H1 (cell line): ENCODE data around the gene ARID1B. TPM values are rescaled to one million over a fixed set of nuclear protein-coding genes. Genes with fewer than 3 reads are reported as not detected.

Source experiments
- BRCA1 ChIP-seq: IDR thresholded peaks from 2 replicates; pipeline ENCODE4 v1.6.1; 2012; ENCODE audit warnings: low read depth, low read length, improper control_type of control experiment
- CHD1 ChIP-seq: IDR thresholded peaks from 2 replicates; pipeline ENCODE4 v1.6.1; 2012; ENCODE audit warnings: low read depth, low read length, improper control_type of control experiment
- CREB1 ChIP-seq: IDR thresholded peaks from 2 replicates; pipeline ENCODE4 v1.6.1; 2012; ENCODE audit warnings: inconsistent platforms
- MAFK ChIP-seq: IDR thresholded peaks from 2 replicates; pipeline ENCODE4 v1.6.1; 2012; ENCODE audit warnings: low read depth, mild to moderate bottlenecking, improper control_type of control experiment, low read length
- NRF1 ChIP-seq: IDR thresholded peaks from 2 replicates; pipeline ENCODE4 v1.6.1; 2011; ENCODE audit warnings: mild to moderate bottlenecking, low read depth, low read length, improper control_type of control experiment
- POLR2A ChIP-seq, 2 experiments: IDR thresholded peaks; 1 replicate in 1 of 2; 2 replicates in 1 of 2; pipeline ENCODE4 v1.6.1; 2011; ENCODE audit warnings: low read depth in 2 of 2, low read length in 2 of 2, mild to moderate bottlenecking in 2 of 2; ENCODE audit errors: control extremely low read depth in 1 of 2
- SIRT6 ChIP-seq: IDR thresholded peaks from one replicate; pipeline ENCODE4 v1.7.1; 2012; ENCODE audit warnings: low read length, inconsistent platforms
- SRF ChIP-seq: IDR thresholded peaks from 2 replicates; pipeline ENCODE4 v1.6.1; 2011; ENCODE audit warnings: mild to moderate bottlenecking, low read depth, low read length, moderate library complexity
- SUZ12 ChIP-seq: fragments of 200-600 bp; sonication (generic); IDR thresholded peaks from 2 replicates; pipeline ENCODE4 v1.6.1; 2012; ENCODE audit warnings: mild to moderate bottlenecking, inconsistent platforms, low read length, moderate library complexity, mixed read lengths
- polyA plus RNA-seq, 7 experiments: library from polyadenylated mRNA; depleted of rRNA in 3 of 7; stranded (reverse) in 5 of 7; unstranded in 2 of 7; fragments of >200 nt in 5 of 7; fragments of 200-250 nt in 2 of 7; gene quantifications; 1 replicate in 5 of 7; 2 replicates in 1 of 7; 4 replicates in 1 of 7; pipeline versions ENCODE4 v1.2.1 to v1.2.3, GENCODE V29; 2011 to 2013; ENCODE audit warnings: missing spikeins in 2 of 7, mixed read lengths in 2 of 7
- total RNA-seq: library from RNA; stranded (reverse); fragmentation: NEBNext Ultra II Directional; extraction: Animal tissue kit (Norgen Biotek cat#: 25700); gene quantifications from 2 replicates; pipeline ENCODE4 v1.2.1, GENCODE V29; 2021
- TF ChIP-seq, protein P1 (sequence below): fragments of 300-600 bp; sonication (generic); IDR thresholded peaks from 2 replicates; pipeline ENCODE4 v1.7.1; 2012; ENCODE audit warnings: low read length, moderate library complexity, mild to moderate bottlenecking, inconsistent platforms; ENCODE audit not compliant: insufficient replicate concordance
- TF ChIP-seq, protein P2 (sequence below): IDR thresholded peaks from 2 replicates; pipeline ENCODE4 v1.6.1; 2011; ENCODE audit warnings: low read depth, mild to moderate bottlenecking, low read length; ENCODE audit not compliant: insufficient read depth

Gene ARID1B
- total and polyA plus RNA-seq, 2 of the 8 experiments (the other 6 are each of a cell fraction or from before 2014, with no cell fraction given) = 24.3 to 70.3 TPM

DNA sequence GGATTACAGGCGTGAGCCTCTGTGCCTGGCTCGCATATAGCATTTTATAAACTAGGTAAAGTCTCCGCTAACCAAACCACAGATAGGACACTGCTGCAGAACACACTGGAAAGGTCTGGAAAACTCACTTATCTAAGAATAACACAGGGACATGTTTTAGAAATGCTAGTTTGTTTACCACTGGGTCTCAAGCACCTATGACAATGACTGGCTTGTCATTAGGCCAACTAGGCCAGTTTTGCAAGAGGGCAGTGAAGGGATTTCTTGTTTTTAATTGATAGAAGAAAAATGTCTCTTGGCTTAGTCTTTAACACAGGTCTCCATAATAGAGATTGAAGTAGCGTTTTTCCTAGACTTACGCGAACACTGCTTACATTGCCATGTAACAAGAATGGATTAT lies 344.7 kb downstream of the ARID1B start (continued):
- TF ChIP-seq, protein P1, sequence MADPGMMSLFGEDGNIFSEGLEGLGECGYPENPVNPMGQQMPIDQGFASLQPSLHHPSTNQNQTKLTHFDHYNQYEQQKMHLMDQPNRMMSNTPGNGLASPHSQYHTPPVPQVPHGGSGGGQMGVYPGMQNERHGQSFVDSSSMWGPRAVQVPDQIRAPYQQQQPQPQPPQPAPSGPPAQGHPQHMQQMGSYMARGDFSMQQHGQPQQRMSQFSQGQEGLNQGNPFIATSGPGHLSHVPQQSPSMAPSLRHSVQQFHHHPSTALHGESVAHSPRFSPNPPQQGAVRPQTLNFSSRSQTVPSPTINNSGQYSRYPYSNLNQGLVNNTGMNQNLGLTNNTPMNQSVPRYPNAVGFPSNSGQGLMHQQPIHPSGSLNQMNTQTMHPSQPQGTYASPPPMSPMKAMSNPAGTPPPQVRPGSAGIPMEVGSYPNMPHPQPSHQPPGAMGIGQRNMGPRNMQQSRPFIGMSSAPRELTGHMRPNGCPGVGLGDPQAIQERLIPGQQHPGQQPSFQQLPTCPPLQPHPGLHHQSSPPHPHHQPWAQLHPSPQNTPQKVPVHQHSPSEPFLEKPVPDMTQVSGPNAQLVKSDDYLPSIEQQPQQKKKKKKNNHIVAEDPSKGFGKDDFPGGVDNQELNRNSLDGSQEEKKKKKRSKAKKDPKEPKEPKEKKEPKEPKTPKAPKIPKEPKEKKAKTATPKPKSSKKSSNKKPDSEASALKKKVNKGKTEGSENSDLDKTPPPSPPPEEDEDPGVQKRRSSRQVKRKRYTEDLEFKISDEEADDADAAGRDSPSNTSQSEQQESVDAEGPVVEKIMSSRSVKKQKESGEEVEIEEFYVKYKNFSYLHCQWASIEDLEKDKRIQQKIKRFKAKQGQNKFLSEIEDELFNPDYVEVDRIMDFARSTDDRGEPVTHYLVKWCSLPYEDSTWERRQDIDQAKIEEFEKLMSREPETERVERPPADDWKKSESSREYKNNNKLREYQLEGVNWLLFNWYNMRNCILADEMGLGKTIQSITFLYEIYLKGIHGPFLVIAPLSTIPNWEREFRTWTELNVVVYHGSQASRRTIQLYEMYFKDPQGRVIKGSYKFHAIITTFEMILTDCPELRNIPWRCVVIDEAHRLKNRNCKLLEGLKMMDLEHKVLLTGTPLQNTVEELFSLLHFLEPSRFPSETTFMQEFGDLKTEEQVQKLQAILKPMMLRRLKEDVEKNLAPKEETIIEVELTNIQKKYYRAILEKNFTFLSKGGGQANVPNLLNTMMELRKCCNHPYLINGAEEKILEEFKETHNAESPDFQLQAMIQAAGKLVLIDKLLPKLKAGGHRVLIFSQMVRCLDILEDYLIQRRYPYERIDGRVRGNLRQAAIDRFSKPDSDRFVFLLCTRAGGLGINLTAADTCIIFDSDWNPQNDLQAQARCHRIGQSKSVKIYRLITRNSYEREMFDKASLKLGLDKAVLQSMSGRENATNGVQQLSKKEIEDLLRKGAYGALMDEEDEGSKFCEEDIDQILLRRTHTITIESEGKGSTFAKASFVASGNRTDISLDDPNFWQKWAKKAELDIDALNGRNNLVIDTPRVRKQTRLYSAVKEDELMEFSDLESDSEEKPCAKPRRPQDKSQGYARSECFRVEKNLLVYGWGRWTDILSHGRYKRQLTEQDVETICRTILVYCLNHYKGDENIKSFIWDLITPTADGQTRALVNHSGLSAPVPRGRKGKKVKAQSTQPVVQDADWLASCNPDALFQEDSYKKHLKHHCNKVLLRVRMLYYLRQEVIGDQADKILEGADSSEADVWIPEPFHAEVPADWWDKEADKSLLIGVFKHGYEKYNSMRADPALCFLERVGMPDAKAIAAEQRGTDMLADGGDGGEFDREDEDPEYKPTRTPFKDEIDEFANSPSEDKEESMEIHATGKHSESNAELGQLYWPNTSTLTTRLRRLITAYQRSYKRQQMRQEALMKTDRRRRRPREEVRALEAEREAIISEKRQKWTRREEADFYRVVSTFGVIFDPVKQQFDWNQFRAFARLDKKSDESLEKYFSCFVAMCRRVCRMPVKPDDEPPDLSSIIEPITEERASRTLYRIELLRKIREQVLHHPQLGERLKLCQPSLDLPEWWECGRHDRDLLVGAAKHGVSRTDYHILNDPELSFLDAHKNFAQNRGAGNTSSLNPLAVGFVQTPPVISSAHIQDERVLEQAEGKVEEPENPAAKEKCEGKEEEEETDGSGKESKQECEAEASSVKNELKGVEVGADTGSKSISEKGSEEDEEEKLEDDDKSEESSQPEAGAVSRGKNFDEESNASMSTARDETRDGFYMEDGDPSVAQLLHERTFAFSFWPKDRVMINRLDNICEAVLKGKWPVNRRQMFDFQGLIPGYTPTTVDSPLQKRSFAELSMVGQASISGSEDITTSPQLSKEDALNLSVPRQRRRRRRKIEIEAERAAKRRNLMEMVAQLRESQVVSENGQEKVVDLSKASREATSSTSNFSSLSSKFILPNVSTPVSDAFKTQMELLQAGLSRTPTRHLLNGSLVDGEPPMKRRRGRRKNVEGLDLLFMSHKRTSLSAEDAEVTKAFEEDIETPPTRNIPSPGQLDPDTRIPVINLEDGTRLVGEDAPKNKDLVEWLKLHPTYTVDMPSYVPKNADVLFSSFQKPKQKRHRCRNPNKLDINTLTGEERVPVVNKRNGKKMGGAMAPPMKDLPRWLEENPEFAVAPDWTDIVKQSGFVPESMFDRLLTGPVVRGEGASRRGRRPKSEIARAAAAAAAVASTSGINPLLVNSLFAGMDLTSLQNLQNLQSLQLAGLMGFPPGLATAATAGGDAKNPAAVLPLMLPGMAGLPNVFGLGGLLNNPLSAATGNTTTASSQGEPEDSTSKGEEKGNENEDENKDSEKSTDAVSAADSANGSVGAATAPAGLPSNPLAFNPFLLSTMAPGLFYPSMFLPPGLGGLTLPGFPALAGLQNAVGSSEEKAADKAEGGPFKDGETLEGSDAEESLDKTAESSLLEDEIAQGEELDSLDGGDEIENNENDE = no peak
- no peak for TF ChIP-seq SUZ12
- no peak for TF ChIP-seq BRCA1
- TF ChIP-seq, protein P2, sequence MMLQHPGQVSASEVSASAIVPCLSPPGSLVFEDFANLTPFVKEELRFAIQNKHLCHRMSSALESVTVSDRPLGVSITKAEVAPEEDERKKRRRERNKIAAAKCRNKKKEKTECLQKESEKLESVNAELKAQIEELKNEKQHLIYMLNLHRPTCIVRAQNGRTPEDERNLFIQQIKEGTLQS = no peak
- TF ChIP-seq CREB1 = no peak
- TF ChIP-seq SIRT6 = no peak
- no peak for TF ChIP-seq SRF
- TF ChIP-seq NRF1 = no peak
- TF ChIP-seq CHD1 = no peak
- TF ChIP-seq POLR2A (IDR thresholded peaks at IDR 0.05; ENCODE audit: control extremely low read depth in 1 of 2, low read depth in 2 of 2, low read length in 2 of 2) = no peak
- TF ChIP-seq MAFK = no peak
